Measurements from ENCODE around the gene PRR16. TPM values are rescaled to one million over a fixed set of nuclear protein-coding genes. Genes with fewer than 3 reads are reported as not detected.

The PRR16 gene
- total RNA-seq, 1 experiment from 2014 or later, result 0.42 TPM

DNA sequence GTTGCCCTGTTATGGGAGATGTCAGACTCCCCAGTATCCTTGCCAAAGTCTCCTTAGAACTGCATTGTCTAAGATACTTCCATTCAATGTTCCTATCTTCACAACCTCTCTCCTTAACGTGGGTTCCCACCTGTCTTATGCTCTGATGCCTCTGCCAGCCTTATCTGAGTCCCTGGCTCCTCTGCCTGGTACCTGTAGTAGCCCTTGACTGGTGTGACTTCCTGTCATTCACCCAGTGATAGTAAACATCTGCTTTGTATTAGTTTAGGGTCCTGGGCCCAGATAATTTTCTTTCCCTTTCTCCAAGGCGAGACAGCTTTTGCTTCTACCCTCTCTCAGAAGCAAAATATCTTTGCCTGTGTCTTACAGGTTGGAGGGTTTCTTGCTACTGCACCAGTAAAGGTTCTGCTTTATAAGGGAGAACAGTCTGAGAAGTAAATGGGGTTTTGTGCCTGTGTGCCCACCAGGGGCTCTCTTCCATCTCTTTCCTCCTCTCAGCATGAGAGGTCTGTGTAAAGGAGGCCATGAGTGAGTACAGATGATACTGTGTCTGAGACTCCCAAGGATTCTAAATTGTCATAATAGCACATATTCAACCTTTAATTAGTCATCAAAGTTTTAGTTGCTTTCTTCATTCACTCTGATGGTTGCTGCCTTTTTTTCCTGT, 220.8 kb downstream of the PRR16 start (continued):
- no peak for TF ChIP-seq ZNF121 (CRISPR knock-in tag; IDR thresholded peaks at IDR 0.05)

DNA sequence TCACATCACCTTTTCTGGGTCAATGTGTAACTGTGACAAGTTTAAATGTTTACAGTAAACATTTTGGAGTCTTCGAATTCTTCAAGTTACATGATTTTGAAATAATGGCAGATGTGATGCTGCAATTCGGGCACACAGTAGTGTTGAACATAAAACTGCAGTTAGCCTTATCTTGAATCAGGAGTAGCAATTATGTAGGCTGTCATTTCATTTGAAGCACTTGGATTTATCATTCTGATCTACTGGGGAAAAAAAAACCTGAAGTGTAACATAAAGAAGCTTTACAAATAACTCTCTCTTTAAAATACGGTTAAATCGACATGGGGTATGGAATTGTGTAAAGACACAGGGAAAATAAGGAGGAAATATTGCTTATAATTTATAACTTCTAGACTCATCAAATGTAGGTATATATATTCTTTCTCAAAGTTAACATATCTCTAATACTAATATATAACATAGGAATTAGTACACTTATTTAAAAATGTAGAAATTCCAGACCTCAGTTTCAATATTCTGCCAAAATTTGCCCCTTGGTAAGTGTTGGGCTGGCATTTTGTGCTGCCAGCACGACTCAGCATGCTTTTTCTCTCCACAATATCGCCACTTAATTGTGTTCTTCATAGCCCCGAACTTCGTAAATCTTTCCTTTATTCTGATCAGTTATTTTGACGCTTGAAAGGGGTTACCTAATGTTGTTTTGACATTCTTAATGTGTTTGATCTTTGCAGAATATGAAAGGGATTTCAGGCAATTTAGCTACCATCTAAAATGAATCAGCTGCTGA, 226.7 kb downstream of the PRR16 start:
- CTCF ChIA-PET, result no interaction called here
- H3K4me1 Mint-ChIP-seq, result peaks cover 34% of the 10 kb centered on the region
- no peak for ATAC-seq
- no peak for DNase-seq (ENCODE audit: low spot score)
- no peak overlapping the region for H3K4me3 Mint-ChIP-seq
- H3K27ac Mint-ChIP-seq, result peak overlapping the region; percentile 78
- TF ChIP-seq EMX1 (CRISPR knock-in tag; IDR thresholded peaks at IDR 0.05), result no peak
- 0 out of 2 replicates have a peak, but pooled peaks have one; percentile 48 for TF ChIP-seq NFE2L1 (CRISPR knock-in tag; IDR thresholded peaks at IDR 0.05)
- no peak for TF ChIP-seq JAZF1 (CRISPR knock-in tag; IDR thresholded peaks at IDR 0.05)
- TF ChIP-seq HMGA2 (CRISPR knock-in tag; IDR thresholded peaks at IDR 0.05), result no peak
- TF ChIP-seq TP53 (CRISPR knock-in tag; IDR thresholded peaks at IDR 0.05), result no peak
- peaks cover 7% of the 10 kb centered on the region for H3K36me3 Mint-ChIP-seq
- no peaks in the 10 kb centered on the region for H3K9me3 Mint-ChIP-seq
- POLR2A ChIA-PET, result interaction anchor here (0.6 kb wide), 1 partner anchor 60 kb away, joined by 3 read pairs; no protein-coding TSS in a partner anchor
- no peaks in the 10 kb centered on the region for H3K27me3 Mint-ChIP-seq (ENCODE audit: low read depth)

DNA sequence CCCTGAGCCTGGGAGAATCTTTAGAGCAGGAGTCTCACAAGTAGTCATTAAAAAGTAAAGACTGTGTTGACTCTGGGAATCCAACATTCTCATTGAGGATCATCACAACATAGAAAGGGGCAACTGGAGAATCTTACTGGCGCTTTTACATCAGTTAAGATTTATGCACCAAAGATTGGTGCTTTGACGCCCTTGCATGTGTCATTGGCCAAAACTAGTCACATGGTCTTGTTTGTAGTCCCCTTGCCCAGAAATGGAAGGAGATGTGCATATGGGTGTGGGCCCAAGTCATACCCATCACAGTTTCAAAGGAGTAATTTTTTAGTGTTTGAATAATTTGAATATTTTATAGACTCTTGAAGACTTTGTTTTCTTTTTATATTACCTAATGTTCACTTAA, 228.2 kb downstream of the PRR16 start:
- Mint-ChIP-seq H3K36me3 (peaks cover 17% of the 10 kb centered on the region), H3K9me3 (no peaks in the 10 kb centered on the region), H3K27ac (0 out of 2 replicates have a peak overlapping the region, but pooled peaks have one; percentile 21), H3K4me3 (no peak overlapping the region), H3K27me3 (ENCODE audit: low read depth) (no peaks in the 10 kb centered on the region), H3K4me1 (peaks cover 44% of the 10 kb centered on the region)
- peak; percentile 13; the same call in 1 of the 2 replicates for ATAC-seq
- CTCF ChIA-PET, result no interaction called here
- TF ChIP-seq, protein P1, sequence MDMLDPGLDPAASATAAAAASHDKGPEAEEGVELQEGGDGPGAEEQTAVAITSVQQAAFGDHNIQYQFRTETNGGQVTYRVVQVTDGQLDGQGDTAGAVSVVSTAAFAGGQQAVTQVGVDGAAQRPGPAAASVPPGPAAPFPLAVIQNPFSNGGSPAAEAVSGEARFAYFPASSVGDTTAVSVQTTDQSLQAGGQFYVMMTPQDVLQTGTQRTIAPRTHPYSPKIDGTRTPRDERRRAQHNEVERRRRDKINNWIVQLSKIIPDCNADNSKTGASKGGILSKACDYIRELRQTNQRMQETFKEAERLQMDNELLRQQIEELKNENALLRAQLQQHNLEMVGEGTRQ (CRISPR knock-in tag; IDR thresholded peaks at IDR 0.05), result 0 out of 2 replicates have a peak, but pooled peaks have one; percentile 15
- TF ChIP-seq IRF2 (CRISPR knock-in tag; IDR thresholded peaks at IDR 0.05; ENCODE audit: borderline replicate concordance, low read depth) (no peak), JUN (CRISPR knock-in tag; IDR thresholded peaks at IDR 0.05) (no peak)
- TF ChIP-seq, protein P2, sequence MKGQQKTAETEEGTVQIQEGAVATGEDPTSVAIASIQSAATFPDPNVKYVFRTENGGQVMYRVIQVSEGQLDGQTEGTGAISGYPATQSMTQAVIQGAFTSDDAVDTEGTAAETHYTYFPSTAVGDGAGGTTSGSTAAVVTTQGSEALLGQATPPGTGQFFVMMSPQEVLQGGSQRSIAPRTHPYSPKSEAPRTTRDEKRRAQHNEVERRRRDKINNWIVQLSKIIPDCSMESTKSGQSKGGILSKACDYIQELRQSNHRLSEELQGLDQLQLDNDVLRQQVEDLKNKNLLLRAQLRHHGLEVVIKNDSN (CRISPR knock-in tag; IDR thresholded peaks at IDR 0.05), result 0 out of 2 replicates have a peak, but pooled peaks have one; percentile 26
- POLR2A ChIA-PET, result no interaction called here
- no peak for DNase-seq (ENCODE audit: low spot score)

DNA sequence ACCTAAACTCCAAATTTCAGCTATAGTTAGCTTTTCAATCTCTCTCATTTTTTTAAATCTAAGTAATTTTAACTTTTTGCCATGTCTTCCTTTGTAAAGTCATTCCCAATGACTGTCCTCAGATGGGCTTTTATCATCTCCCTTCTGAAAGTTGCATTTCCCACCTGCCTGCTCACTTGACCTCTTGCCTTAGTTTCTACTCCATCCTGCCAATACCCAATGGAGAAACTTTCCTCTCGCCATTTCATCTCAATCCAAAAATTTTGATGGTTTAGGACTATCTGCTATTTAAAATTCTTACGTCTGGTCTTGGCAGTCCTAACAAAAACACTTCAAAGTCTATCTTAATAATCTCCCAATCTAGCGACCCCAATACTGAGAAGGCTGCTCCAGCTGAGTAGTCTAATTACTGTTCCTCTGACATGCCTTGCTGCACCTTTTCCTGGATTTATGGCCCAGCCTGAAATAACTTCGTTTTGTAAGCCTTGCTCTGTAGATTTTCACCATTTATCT, 231.3 kb downstream of the PRR16 start:
- DNase-seq (ENCODE audit: low spot score) (no peak), ATAC-seq (no peak)
- Mint-ChIP-seq H3K27me3 (ENCODE audit: low read depth) (no peaks in the 10 kb centered on the region; the same call in 1 of the 2 replicates), H3K4me1 (peaks cover 73% of the 10 kb centered on the region), H3K9me3 (no peaks in the 10 kb centered on the region), H3K27ac (peak overlapping the region; percentile 65), H3K4me3 (no peak overlapping the region), H3K36me3 (peaks cover 44% of the 10 kb centered on the region)
- ChIA-PET CTCF (interaction anchor here (1.0 kb wide), 1 partner anchor 38 kb away, joined by 3 read pairs; no protein-coding TSS in a partner anchor), POLR2A (no interaction called here)
- TF ChIP-seq, protein P3, sequence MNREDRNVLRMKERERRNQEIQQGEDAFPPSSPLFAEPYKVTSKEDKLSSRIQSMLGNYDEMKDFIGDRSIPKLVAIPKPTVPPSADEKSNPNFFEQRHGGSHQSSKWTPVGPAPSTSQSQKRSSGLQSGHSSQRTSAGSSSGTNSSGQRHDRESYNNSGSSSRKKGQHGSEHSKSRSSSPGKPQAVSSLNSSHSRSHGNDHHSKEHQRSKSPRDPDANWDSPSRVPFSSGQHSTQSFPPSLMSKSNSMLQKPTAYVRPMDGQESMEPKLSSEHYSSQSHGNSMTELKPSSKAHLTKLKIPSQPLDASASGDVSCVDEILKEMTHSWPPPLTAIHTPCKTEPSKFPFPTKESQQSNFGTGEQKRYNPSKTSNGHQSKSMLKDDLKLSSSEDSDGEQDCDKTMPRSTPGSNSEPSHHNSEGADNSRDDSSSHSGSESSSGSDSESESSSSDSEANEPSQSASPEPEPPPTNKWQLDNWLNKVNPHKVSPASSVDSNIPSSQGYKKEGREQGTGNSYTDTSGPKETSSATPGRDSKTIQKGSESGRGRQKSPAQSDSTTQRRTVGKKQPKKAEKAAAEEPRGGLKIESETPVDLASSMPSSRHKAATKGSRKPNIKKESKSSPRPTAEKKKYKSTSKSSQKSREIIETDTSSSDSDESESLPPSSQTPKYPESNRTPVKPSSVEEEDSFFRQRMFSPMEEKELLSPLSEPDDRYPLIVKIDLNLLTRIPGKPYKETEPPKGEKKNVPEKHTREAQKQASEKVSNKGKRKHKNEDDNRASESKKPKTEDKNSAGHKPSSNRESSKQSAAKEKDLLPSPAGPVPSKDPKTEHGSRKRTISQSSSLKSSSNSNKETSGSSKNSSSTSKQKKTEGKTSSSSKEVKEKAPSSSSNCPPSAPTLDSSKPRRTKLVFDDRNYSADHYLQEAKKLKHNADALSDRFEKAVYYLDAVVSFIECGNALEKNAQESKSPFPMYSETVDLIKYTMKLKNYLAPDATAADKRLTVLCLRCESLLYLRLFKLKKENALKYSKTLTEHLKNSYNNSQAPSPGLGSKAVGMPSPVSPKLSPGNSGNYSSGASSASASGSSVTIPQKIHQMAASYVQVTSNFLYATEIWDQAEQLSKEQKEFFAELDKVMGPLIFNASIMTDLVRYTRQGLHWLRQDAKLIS (CRISPR knock-in tag; IDR thresholded peaks at IDR 0.05; ENCODE audit: borderline replicate concordance), result no peak
- TF ChIP-seq ZBTB21 (CRISPR knock-in tag; IDR thresholded peaks at IDR 0.05; ENCODE audit: borderline replicate concordance) (no peak), FOXJ3 (CRISPR knock-in tag; IDR thresholded peaks at IDR 0.05; ENCODE audit: borderline replicate concordance) (no peak), JUN (CRISPR knock-in tag; IDR thresholded peaks at IDR 0.05) (no peak), EMX1 (CRISPR knock-in tag; IDR thresholded peaks at IDR 0.05) (peak; percentile 73; the same call in 1 of the 2 replicates), ZNF671 (CRISPR knock-in tag; IDR thresholded peaks at IDR 0.05) (no peak), TP53 (CRISPR knock-in tag; IDR thresholded peaks at IDR 0.05) (no peak), KAT7 (CRISPR knock-in tag; IDR thresholded peaks at IDR 0.05; ENCODE audit: borderline replicate concordance) (no peak), ZNF416 (CRISPR knock-in tag; IDR thresholded peaks at IDR 0.05) (peak; percentile 45; the same call in 1 of the 2 replicates)
- TF ChIP-seq, protein P4, sequence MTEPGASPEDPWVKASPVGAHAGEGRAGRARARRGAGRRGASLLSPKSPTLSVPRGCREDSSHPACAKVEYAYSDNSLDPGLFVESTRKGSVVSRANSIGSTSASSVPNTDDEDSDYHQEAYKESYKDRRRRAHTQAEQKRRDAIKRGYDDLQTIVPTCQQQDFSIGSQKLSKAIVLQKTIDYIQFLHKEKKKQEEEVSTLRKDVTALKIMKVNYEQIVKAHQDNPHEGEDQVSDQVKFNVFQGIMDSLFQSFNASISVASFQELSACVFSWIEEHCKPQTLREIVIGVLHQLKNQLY (CRISPR knock-in tag; IDR thresholded peaks at IDR 0.05), result no peak
- TF ChIP-seq, protein P5, sequence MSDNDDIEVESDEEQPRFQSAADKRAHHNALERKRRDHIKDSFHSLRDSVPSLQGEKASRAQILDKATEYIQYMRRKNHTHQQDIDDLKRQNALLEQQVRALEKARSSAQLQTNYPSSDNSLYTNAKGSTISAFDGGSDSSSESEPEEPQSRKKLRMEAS (CRISPR knock-in tag; IDR thresholded peaks at IDR 0.05), result no peak

Measured in WTC11 (cell line).